AG04450 (cell line): ENCODE data around the gene QDPR. TPM values are rescaled to one million over a fixed set of nuclear protein-coding genes. Genes with fewer than 3 reads are reported as not detected.

Source experiments
- CTCF ChIA-PET: fragments of 300-600, 350-600 bp; formaldehyde crosslinking; extraction: SDS; loops from one replicate; lab custom pipeline; 2022; ENCODE audit warnings: antibody characterized with exemption, inconsistent platforms; lab: Charles Lee
- POLR2A ChIA-PET: fragments of 350-600 bp; formaldehyde crosslinking; extraction: SDS; loops from one replicate; lab custom pipeline; 2021; ENCODE audit warnings: antibody characterized with exemption, inconsistent platforms; lab: Yijun Ruan, JAX
- DNase-seq: peaks from one replicate; pipeline ENCODE4 v3.0.0-alpha.2; 2011; ENCODE audit warnings: low read depth, low spot score
- H3K27ac ChIP-seq: one replicate; pipeline ENCODE4 v1.5.1; 2012; ENCODE audit warnings: low read depth, low read length, control low read depth
- H3K27me3 ChIP-seq: one replicate; pipeline ENCODE4 v1.6.0; 2012; ENCODE audit warnings: low read length; ENCODE audit not compliant: control insufficient read depth, insufficient read depth
- H3K4me3 ChIP-seq: 2 replicates; pipeline ENCODE4 v1.5.1; 2011; ENCODE audit warnings: mild to moderate bottlenecking, low read depth, low read length, control low read depth
- H3K9me3 ChIP-seq: 2 replicates; pipeline ENCODE4 v1.5.1; 2012; ENCODE audit warnings: low read length; ENCODE audit not compliant: control insufficient read depth, insufficient read depth
- polyA plus RNA-seq: library from polyadenylated mRNA; depleted of rRNA; stranded (reverse); fragments of >200 nt; gene quantifications from 2 replicates; pipeline ENCODE4 v1.2.3, GENCODE V29; 2011
- TF ChIP-seq, protein P1 (sequence below): IDR thresholded peaks from 2 replicates; pipeline ENCODE4 v1.5.1; 2011; ENCODE audit warnings: low read depth, low read length, control low read depth, inconsistent platforms

Gene QDPR
- polyA plus RNA-seq, 1 experiment = 36.4 TPM

DNA sequence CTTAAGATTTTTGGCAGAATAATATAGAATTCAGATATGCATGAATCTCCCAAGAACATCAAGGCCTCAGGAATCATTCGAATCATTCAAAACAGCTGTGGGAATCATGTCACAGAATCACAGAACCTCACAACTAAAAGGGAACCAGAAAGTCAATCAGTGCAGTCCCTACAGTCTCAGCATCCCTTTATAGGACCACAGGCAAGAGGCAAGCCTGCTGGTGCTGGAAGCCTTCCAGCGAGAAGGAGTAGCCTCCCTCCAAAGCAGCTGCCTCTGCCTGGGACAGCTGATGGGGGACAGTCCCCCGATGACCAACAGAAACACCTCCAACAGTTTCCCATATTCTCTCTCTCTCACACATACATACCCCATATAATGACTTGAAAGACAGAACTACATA, 20.7 kb downstream of the QDPR start:
- H3K9me3 ChIP-seq = peaks cover 4% of the 10 kb centered on the region; the same call in 1 of the 2 replicates
- H3K27ac ChIP-seq = no peak overlapping the region
- TF ChIP-seq, protein P1, sequence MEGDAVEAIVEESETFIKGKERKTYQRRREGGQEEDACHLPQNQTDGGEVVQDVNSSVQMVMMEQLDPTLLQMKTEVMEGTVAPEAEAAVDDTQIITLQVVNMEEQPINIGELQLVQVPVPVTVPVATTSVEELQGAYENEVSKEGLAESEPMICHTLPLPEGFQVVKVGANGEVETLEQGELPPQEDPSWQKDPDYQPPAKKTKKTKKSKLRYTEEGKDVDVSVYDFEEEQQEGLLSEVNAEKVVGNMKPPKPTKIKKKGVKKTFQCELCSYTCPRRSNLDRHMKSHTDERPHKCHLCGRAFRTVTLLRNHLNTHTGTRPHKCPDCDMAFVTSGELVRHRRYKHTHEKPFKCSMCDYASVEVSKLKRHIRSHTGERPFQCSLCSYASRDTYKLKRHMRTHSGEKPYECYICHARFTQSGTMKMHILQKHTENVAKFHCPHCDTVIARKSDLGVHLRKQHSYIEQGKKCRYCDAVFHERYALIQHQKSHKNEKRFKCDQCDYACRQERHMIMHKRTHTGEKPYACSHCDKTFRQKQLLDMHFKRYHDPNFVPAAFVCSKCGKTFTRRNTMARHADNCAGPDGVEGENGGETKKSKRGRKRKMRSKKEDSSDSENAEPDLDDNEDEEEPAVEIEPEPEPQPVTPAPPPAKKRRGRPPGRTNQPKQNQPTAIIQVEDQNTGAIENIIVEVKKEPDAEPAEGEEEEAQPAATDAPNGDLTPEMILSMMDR = no peak
- CTCF ChIA-PET = no interaction called here
- no peaks in the 10 kb centered on the region for H3K27me3 ChIP-seq
- POLR2A ChIA-PET = no interaction called here
- DNase-seq = no peak
- H3K4me3 ChIP-seq = no peak overlapping the region

DNA sequence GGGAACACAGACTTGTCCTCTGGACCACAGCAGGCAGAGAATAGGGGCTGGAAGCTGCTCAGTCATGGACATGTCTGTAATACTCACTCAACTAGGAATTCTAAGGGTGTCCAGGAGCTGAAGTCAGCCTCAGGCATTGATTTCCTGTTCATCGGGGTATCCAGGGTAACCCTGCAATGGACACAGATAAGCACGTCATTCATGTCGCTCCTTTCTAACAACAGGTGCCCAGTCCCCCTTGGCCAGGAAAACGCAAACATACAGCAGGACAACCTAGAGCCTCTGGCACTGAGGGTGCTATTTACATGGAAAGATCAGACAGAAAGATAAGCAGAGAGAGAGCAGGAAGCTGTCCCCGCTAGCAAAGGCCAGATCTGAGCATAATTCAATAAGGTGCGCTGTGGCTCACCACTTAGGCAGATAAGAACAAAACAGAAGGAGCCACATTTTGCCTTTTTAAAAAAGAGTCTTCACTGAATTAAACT, 21.3 kb downstream of the QDPR start:
- ChIA-PET CTCF (interaction anchor here (0.8 to 2.1 kb wide), 2 partner anchors 18 to 22 kb away, joined by 3 to 7 read pairs; no protein-coding TSS in a partner anchor), POLR2A (no interaction called here)
- Histone ChIP-seq H3K4me3 (no peak overlapping the region), H3K9me3 (peaks cover 4% of the 10 kb centered on the region; the same call in 1 of the 2 replicates), H3K27ac (no peak overlapping the region), H3K27me3 (no peaks in the 10 kb centered on the region)
- no peak for DNase-seq
- TF ChIP-seq, protein P1 = no peak

DNA sequence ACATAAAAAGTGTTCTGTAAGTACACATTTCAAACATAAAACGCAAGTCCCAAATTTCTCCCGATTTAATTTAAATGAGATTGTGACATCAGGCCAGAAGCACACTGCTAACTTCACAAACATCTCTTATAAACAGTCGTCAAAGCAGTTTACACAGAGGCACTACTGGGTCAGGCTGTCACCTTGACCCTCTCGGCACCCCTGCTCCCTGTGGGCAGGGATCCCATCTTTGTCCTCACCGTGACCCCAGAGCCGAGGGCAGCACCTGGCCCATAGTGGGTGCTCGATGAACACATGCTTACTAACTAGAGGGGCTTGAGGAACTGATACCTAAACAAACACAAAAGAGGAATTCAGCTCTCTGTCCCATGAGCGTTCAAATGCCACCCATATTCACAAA, 22.2 kb downstream of the QDPR start:
- POLR2A ChIA-PET = no interaction called here
- TF ChIP-seq, protein P1 = no peak

DNA sequence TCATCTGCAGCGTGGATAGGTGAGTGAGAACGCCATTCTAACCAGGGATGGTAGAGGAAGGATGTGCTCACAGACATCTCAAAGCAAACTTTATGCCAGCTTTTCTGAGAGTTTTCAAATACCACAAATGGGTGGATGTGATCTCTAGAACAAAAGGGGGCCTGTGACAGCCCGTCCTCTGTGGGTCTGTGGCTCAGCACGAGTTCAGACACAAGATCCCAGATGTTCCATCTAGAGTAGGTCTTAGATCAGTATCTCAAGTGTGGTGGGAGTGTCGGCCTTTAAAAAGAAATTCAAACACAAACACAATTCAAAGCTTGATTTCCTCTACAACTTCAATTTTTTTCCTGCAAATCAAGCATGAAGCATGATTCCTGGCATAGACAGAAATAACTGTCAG, 22.8 kb downstream of the QDPR start:
- TF ChIP-seq, protein P1 = no peak
- H3K4me3 ChIP-seq = no peak overlapping the region
- ChIA-PET POLR2A (no interaction called here), CTCF (interaction anchor here (2.1 kb wide), 1 partner anchor 20 kb away, joined by 7 read pairs; no protein-coding TSS in a partner anchor)
- H3K27ac ChIP-seq = no peak overlapping the region
- H3K9me3 ChIP-seq = peaks cover 4% of the 10 kb centered on the region; the same call in 1 of the 2 replicates
- DNase-seq = no peak
- H3K27me3 ChIP-seq = no peaks in the 10 kb centered on the region

More for the DNA sequence above, 22.2 kb downstream of the QDPR start:
- no peak overlapping the region for H3K4me3 ChIP-seq
- CTCF ChIA-PET = interaction anchor here (0.8 to 2.1 kb wide), 2 partner anchors 18 to 21 kb away, joined by 3 to 7 read pairs; no protein-coding TSS in a partner anchor
- no peaks in the 10 kb centered on the region for H3K27me3 ChIP-seq
- peaks cover 4% of the 10 kb centered on the region; the same call in 1 of the 2 replicates for H3K9me3 ChIP-seq
- no peak for DNase-seq
- H3K27ac ChIP-seq = no peak overlapping the region

DNA sequence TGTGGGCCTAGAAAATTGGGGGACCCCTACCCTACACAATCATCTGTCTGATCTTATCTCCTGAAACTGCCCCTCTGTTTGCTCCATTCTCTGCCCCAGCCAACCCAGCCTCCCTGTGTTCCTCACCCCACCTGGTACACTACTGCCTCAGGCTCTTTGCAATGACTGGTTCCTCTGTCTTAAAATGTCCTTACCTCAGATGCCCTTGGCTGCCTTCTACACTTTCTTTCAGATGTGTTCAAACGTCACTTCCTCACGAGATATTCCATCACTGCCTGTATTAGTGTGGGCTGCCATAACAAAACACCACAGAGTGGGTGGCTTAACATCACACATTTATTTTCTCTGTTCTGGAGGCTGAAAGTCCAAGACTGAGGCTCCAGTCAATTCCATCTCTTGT, 29.2 kb downstream of the QDPR start:
- no peak overlapping the region for H3K27ac ChIP-seq
- H3K9me3 ChIP-seq = peaks cover 4% of the 10 kb centered on the region; the same call in 1 of the 2 replicates
- TF ChIP-seq, protein P1 = no peak
- H3K4me3 ChIP-seq = no peak overlapping the region
- DNase-seq = no peak
- H3K27me3 ChIP-seq = no peaks in the 10 kb centered on the region
- ChIA-PET POLR2A (no interaction called here), CTCF (no interaction called here)
